GM13976 (cell line): ENCODE data around the gene NOS1AP.
"Not testable (repeated sequence)": the region's sequence is repeated elsewhere in the genome, so short reads cannot be mapped to it uniquely, and the experiment has no call there.

Source experiments
- DNase-seq: peaks from one replicate; pipeline ENCODE4 v3.0.0; 2012; ENCODE audit warnings: low spot score
- CTCF ChIP-seq: IDR thresholded peaks from 2 replicates; pipeline ENCODE4 v1.5.1; 2012; ENCODE audit warnings: borderline replicate concordance, mild to moderate bottlenecking; ENCODE audit not compliant: insufficient read depth; ENCODE audit errors: extremely low read depth, missing control alignments, control extremely low read depth
- in situ Hi-C: fragments of 300-500 bp; cut with MboI; formaldehyde crosslinking; loops from one replicate; pipeline ENCODE4 v1.12.0; 2022; ENCODE audit warnings: low sequenced_read_pairs, mixed read lengths, inconsistent platforms; ENCODE audit not compliant: unreplicated experiment

NOS1AP gene

GRCh38 chr1:162075862-162076261 is 6.4 kb downstream of the NOS1AP start:
- no peak for TF ChIP-seq CTCF
- in situ Hi-C loops, result no loop called here

DNA sequence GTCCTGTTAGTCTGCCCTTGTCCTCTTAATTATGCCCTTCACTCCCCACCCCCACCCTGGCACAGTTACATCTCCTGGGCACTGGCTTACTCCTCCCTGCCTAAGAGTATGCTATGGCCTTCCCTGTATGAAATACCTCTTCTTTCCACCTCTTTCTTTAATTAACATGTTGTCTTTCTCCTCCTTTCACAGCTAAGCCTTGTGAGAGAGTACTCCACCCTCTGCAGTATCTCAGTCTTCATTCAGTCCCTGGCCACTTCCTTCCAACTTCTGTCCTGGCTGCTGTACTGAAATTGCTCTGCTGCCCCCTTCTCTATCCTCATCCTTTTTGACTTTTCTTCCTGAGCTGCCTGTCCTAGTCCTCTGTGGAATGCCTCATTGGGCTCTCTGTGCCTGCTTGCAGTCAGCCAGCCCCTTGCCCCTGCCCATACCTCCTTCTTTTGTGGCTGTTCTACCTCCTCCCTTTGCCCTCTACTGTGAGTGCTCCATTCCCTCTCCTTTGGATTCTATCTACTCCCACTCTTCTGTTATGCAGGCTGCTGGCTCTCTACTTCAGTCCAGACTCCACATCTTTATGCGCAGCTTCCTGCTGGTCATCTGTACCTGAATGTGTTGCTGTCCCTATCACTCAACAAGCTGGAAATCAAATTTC is 8.3 kb downstream of the NOS1AP start:
- no peak for DNase-seq
- in situ Hi-C loops, result no loop called here
- no peak for TF ChIP-seq CTCF

More at GRCh38 chr1:162075862-162076261, 6.4 kb downstream of the NOS1AP start:
- no peak for DNase-seq

GRCh38 chr1:162079030-162079429 is 9.5 kb downstream of the NOS1AP start:
- no peak for DNase-seq
- no peak for TF ChIP-seq CTCF
- in situ Hi-C loops, result no loop called here

DNA sequence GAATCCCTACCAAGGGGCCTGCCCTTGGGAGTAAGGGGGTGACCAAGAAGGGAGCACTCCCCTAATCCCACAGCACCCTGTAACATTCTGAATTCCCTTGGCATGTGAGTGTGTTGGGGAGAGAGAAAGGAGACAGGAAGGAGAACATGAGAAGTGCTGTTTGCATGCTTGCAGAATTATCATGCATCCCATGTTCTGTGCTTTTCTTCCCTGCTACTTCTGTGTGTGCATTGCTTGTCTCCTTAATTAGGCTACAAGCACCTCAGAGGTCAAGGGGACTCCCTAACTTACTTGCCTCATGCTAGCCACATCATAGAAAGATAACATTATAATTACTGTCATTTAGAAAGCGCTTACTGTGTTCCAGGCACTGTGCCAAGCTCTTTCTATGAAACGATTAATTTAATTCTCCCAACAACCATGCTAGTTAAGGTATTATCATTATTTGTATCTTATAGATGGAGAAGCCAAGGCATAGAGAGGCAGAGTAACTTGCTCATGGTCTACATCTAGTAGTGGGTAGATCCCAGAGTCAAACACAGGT is 11.1 kb downstream of the NOS1AP start:
- TF ChIP-seq CTCF, result no peak
- in situ Hi-C loops, result no loop called here
- DNase-seq, result no peak

DNA sequence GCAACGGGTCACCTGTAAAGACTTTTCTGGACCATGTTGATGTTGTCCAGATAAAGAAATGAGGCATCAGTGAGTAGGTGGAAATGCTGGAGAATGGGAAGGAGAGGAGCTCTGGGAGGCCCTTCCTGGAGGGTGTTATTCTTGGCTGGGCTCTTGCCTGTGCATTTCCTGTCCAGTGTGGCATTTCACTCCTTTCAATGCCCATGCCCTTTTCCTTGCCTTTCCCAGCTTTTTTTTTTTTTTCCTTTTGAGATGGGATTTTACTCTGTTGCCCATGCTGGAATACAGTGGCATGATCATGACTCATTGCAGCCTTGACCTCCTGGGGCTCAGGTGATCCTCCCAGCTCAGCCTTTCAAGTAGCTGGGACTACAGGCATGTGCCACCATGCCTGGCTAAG is 11.8 kb downstream of the NOS1AP start:
- no peak for TF ChIP-seq CTCF
- DNase-seq, result no peak
- in situ Hi-C loops, result no loop called here

- DNase-seq, in situ Hi-C loops: not testable (repeated sequence)
Observed at GRCh38 chr1:162082080-162082479, 12.6 kb downstream of the NOS1AP start.

GRCh38 chr1:162083273-162083672 is 13.8 kb downstream of the NOS1AP start:
- no peak for TF ChIP-seq CTCF
- no peak for DNase-seq
- in situ Hi-C loops, result no loop called here
